H9 (cell line): ENCODE measurements around the gene PHF20. TPM values are rescaled to one million over a fixed set of nuclear protein-coding genes. Genes with fewer than 3 reads are reported as not detected.

ENCODE experiments used
- DNase-seq: peaks from one replicate; pipeline ENCODE4 v3.0.0-alpha.2; 2017
- H2AFZ ChIP-seq: one replicate; pipeline ENCODE4 v1.6.1; 2013; ENCODE audit warnings: mild to moderate bottlenecking, low read length, control low read depth, moderate library complexity
- H2AK5ac ChIP-seq: 2 replicates; pipeline ENCODE4 v1.6.1; 2013; ENCODE audit warnings: low read length, control low read depth, mixed read lengths; ENCODE audit not compliant: insufficient read length
- H2BK120ac ChIP-seq: one replicate; pipeline ENCODE4 v1.6.1; 2013; ENCODE audit warnings: low read depth, mild to moderate bottlenecking, low read length, control low read depth, inconsistent platforms; ENCODE audit not compliant: poor library complexity, severe bottlenecking
- H2BK12ac ChIP-seq: 2 replicates; pipeline ENCODE4 v1.6.1; 2013; ENCODE audit warnings: low read length, control low read depth, mixed read lengths, low read depth; ENCODE audit not compliant: insufficient read length
- H2BK15ac ChIP-seq: 2 replicates; pipeline ENCODE4 v1.6.1; 2013; ENCODE audit warnings: low read depth, low read length, control low read depth
- H2BK20ac ChIP-seq: one replicate; pipeline ENCODE4 v1.6.1; 2013; ENCODE audit warnings: low read depth, mild to moderate bottlenecking, low read length, control low read depth, inconsistent platforms; ENCODE audit not compliant: poor library complexity, severe bottlenecking
- H2BK5ac ChIP-seq: 2 replicates; pipeline ENCODE4 v1.6.1; 2013; ENCODE audit warnings: low read length, control low read depth, mixed read lengths; ENCODE audit not compliant: insufficient read length
- H3K14ac ChIP-seq: 2 replicates; pipeline ENCODE4 v1.6.1; 2013; ENCODE audit warnings: low read length, control low read depth; ENCODE audit not compliant: insufficient read depth
- H3K18ac ChIP-seq: 2 replicates; pipeline ENCODE4 v1.6.1; 2013; ENCODE audit warnings: low read depth, mild to moderate bottlenecking, mixed read lengths, low read length, control low read depth; ENCODE audit not compliant: insufficient read length
- H3K23ac ChIP-seq: 2 replicates; pipeline ENCODE4 v1.6.1; 2013; ENCODE audit warnings: low read length, control low read depth, mixed read lengths, low read depth; ENCODE audit not compliant: insufficient read length
- H3K23me2 ChIP-seq: 2 replicates; pipeline ENCODE4 v1.6.1; 2013; ENCODE audit warnings: low read depth, mild to moderate bottlenecking, mixed read lengths, low read length, control low read depth; ENCODE audit not compliant: insufficient read length, poor library complexity, severe bottlenecking
- H3K27ac ChIP-seq: 2 replicates; pipeline ENCODE4 v1.5.1; 2013; ENCODE audit warnings: low read length, control low read depth, mixed read lengths, low read depth; ENCODE audit not compliant: insufficient read length
- H3K27me3 ChIP-seq: 2 replicates; pipeline ENCODE4 v1.6.1; 2013; ENCODE audit warnings: low read length, control low read depth, inconsistent platforms; ENCODE audit not compliant: insufficient read depth
- H3K4ac ChIP-seq: 2 replicates; pipeline ENCODE4 v1.6.1; 2013; ENCODE audit warnings: low read depth, mild to moderate bottlenecking, control low read depth, inconsistent platforms, low read length, moderate library complexity
- H3K4me1 ChIP-seq: 2 replicates; pipeline ENCODE4 v1.6.1; 2013; ENCODE audit warnings: low read length, control low read depth, inconsistent platforms; ENCODE audit not compliant: insufficient read depth
- H3K4me2 ChIP-seq: 2 replicates; pipeline ENCODE4 v1.6.1; 2013; ENCODE audit warnings: low read length, control low read depth, mixed read lengths; ENCODE audit not compliant: insufficient read length, insufficient read depth
- H3K56ac ChIP-seq: 2 replicates; pipeline ENCODE4 v1.6.1; 2013; ENCODE audit warnings: low read depth, mild to moderate bottlenecking, mixed read lengths, low read length, control low read depth; ENCODE audit not compliant: insufficient read length
- H3K79me1 ChIP-seq: 2 replicates; pipeline ENCODE4 v1.6.1; 2013; ENCODE audit warnings: low read depth, mild to moderate bottlenecking, moderate library complexity, low read length, control low read depth, inconsistent platforms; ENCODE audit not compliant: insufficient read depth, poor library complexity, severe bottlenecking
- H3K79me2 ChIP-seq: 2 replicates; pipeline ENCODE4 v1.6.1; 2013; ENCODE audit warnings: low read length, control low read depth, inconsistent platforms; ENCODE audit not compliant: insufficient read depth
- H3K9ac ChIP-seq: 2 replicates; pipeline ENCODE4 v1.6.1; 2013; ENCODE audit warnings: low read length, control low read depth, mixed read lengths; ENCODE audit not compliant: insufficient read length; ENCODE audit errors: extremely low read depth
- H3K9me3 ChIP-seq: one replicate; pipeline ENCODE4 v1.6.1; 2013; ENCODE audit warnings: low read depth, low read length, inconsistent platforms; ENCODE audit not compliant: control insufficient read depth
- H3T11ph ChIP-seq: one replicate; pipeline ENCODE4 v1.6.1; 2013; ENCODE audit warnings: mild to moderate bottlenecking, low read length, control low read depth, inconsistent platforms
- H4K20me1 ChIP-seq: one replicate; pipeline ENCODE4 v1.6.1; 2013; ENCODE audit not compliant: control insufficient read depth, insufficient read length, insufficient read depth
- H4K5ac ChIP-seq: 2 replicates; pipeline ENCODE4 v1.6.1; 2013; ENCODE audit warnings: low read depth, mild to moderate bottlenecking, mixed read lengths, low read length, control low read depth; ENCODE audit not compliant: insufficient read length
- H4K8ac ChIP-seq: replicated peaks from 2 replicates; pipeline ENCODE4 v1.6.1; 2013; ENCODE audit warnings: low read length, control low read depth, mixed read lengths, low read depth; ENCODE audit not compliant: insufficient read length
- H4K91ac ChIP-seq: 2 replicates; pipeline ENCODE4 v1.6.1; 2013; ENCODE audit warnings: low read depth, mild to moderate bottlenecking, moderate library complexity, mixed read lengths, low read length, control low read depth; ENCODE audit not compliant: insufficient read length
- H3K27ac Mint-ChIP-seq, 3 experiments: 2 replicates in 2 of 3; 3 replicates in 1 of 3; pipeline ENCODE4 v1.8.0; 2020 to 2021; ENCODE audit warnings: mixed read lengths in 3 of 3, mild to moderate bottlenecking in 1 of 3, moderate library complexity in 1 of 3
- H3K27me3 Mint-ChIP-seq: 2 replicates; pipeline ENCODE4 v1.8.0; 2021; ENCODE audit warnings: low read depth, mild to moderate bottlenecking, moderate library complexity, mixed read lengths
- H3K36me3 Mint-ChIP-seq, 3 experiments: 2 replicates in 2 of 3; 3 replicates in 1 of 3; pipeline ENCODE4 v1.8.0; 2020 to 2021; ENCODE audit warnings: low read depth in 3 of 3, mixed read lengths in 3 of 3; ENCODE audit not compliant: insufficient read depth in 1 of 3
- H3K4me1 Mint-ChIP-seq, 2 experiments: 2 replicates each; pipeline ENCODE4 v1.8.0; 2020; ENCODE audit warnings: mixed read lengths in 2 of 2
- H3K4me3 Mint-ChIP-seq, 2 experiments: 2 replicates in 1 of 2; 3 replicates in 1 of 2; pipeline ENCODE4 v1.8.0; 2020 to 2021; ENCODE audit warnings: mild to moderate bottlenecking in 2 of 2, mixed read lengths in 2 of 2, moderate library complexity in 1 of 2
- H3K9me3 Mint-ChIP-seq, 2 experiments: 2 replicates in 1 of 2; 3 replicates in 1 of 2; pipeline ENCODE4 v1.8.0; 2020; ENCODE audit warnings: mild to moderate bottlenecking in 2 of 2, mixed read lengths in 2 of 2, moderate library complexity in 1 of 2
- WGBS: extraction: QIAGEN DNeasy Blood & Tissue Kit; methylation state at CpG from one replicate; pipeline ENCODE4 v1.1.7; 2013; ENCODE audit warnings: missing lambda C conversion rate, low lambda C conversion rate, mixed read lengths; ENCODE audit not compliant: insufficient read length; ENCODE audit errors: extremely low coverage; 5-methylcytosine and 5-hydroxymethylcytosine counted together
- total RNA-seq: library from RNA; stranded (reverse); gene quantifications from 2 replicates; pipeline ENCODE4 v1.2.1, GENCODE V29; 2021
- TF ChIP-seq, protein P1 (sequence below): fragments of 200-600 bp; sonication (generic); conservative IDR thresholded peaks from 3 replicates; pipeline ENCODE4 v1.8.0; 2021; ENCODE audit warnings: antibody characterized with exemption, mild to moderate bottlenecking

Gene PHF20
- total RNA-seq, 1 experiment from 2014 or later, result 50.3 TPM

DNA sequence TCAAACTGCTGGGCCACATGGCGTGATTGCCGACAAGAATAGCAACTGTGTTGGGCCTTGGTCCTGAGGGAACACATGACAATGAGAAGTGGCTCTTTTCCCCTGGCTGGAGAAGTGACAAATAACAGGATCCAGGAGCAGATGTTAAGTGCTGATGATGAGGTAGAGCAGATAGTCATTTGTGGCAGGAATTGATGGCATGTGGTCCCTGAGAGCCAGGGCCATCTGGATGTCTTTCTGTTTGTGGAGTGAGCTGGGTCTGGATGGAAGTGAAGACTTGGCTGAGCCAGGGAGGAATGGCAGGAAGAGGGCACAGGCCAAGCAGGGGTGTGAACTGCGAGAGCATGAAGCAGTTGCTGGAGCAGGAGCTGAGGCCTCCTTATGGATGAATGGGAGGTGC, 114.7 kb downstream of the PHF20 start:
- peaks cover 6 to 8% of the 10 kb centered on the region in 2 experiments for H3K4me1 Mint-ChIP-seq
- Histone ChIP-seq H4K20me1 (no peaks in the 10 kb centered on the region), H2BK5ac (peak overlapping the region; percentile 19), H3K56ac (no peak overlapping the region), H2BK15ac (no peak overlapping the region), H3K27ac (no peak overlapping the region), H3K9me3 (no peaks in the 10 kb centered on the region), H3K4me2 (no peak overlapping the region), H4K8ac (no peak overlapping the region), H3K14ac (no peak overlapping the region), H3K79me2 (no peaks in the 10 kb centered on the region), H3K4ac (no peak overlapping the region), H4K5ac (no peak overlapping the region), H3K23me2 (no peaks in the 10 kb centered on the region), H3K23ac (no peak overlapping the region), H2BK120ac (no peak overlapping the region), H3K79me1 (no peaks in the 10 kb centered on the region), H2AFZ (no peak overlapping the region), H3K9ac (no peak overlapping the region), H3K18ac (no peak overlapping the region), H2AK5ac (no peak overlapping the region), H2BK12ac (no peak overlapping the region), H4K91ac (no peak overlapping the region), H3T11ph (no peak overlapping the region), H3K4me1 (no peaks in the 10 kb centered on the region), H2BK20ac (no peak overlapping the region), H3K27me3 (no peaks in the 10 kb centered on the region)
- H3K27me3 Mint-ChIP-seq, result no peaks in the 10 kb centered on the region
- no peak overlapping the region for H3K4me3 Mint-ChIP-seq
- WGBS, result no CpG with 5 or more reads among the region's 3 CpGs
- H3K9me3 Mint-ChIP-seq, result no peaks in the 10 kb centered on the region
- peak overlapping the region in 1 of 3 experiments; percentile 5; a peak in 1 of 7 replicates for H3K27ac Mint-ChIP-seq
- no peak for DNase-seq
- peaks cover 0 to 7% (median 6%) of the 10 kb centered on the region in 3 experiments; a peak in 5 of 7 replicates for H3K36me3 Mint-ChIP-seq
- TF ChIP-seq, protein P1, sequence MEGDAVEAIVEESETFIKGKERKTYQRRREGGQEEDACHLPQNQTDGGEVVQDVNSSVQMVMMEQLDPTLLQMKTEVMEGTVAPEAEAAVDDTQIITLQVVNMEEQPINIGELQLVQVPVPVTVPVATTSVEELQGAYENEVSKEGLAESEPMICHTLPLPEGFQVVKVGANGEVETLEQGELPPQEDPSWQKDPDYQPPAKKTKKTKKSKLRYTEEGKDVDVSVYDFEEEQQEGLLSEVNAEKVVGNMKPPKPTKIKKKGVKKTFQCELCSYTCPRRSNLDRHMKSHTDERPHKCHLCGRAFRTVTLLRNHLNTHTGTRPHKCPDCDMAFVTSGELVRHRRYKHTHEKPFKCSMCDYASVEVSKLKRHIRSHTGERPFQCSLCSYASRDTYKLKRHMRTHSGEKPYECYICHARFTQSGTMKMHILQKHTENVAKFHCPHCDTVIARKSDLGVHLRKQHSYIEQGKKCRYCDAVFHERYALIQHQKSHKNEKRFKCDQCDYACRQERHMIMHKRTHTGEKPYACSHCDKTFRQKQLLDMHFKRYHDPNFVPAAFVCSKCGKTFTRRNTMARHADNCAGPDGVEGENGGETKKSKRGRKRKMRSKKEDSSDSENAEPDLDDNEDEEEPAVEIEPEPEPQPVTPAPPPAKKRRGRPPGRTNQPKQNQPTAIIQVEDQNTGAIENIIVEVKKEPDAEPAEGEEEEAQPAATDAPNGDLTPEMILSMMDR, result no peak
